ENCODE data around the gene SLC22A23. TPM values are rescaled to one million over a fixed set of nuclear protein-coding genes. Genes with fewer than 3 reads are reported as not detected.

The SLC22A23 gene
- total and polyA plus RNA-seq, 12 donors, result 2.3 to 18.5 (median 5.3) TPM

DNA sequence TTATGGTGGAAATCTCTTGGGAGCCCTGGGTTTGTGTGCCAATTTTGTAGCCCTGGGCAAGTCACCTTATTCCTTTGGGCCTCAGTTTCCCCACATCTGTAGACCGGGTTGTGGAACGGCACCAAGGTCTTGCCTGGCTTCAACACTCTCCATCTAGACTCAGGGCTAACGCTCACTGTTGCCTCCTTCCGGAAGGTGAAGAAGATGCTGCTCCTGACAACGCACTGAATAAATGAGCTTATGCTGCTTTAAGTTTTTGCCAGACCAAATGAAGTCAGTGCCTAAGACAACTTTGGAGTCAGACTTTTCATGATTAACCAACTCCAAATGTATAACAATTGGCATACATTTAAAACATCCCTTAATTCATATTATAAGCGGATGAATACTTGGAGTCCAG lies 145.0 kb downstream of the SLC22A23 start:
- no peaks in the 10 kb centered on the region for H3K4me1 ChIP-seq (replicated peaks in 1 of 2)
- DNase-seq, result no peak
- no peak overlapping the region for H3K27ac ChIP-seq
- WGBS, 4 donors, result 86 to 94% (median 90%) methylated on average over 6 of the region's 6 CpGs
- no peaks in the 10 kb centered on the region for H3K9me3 ChIP-seq (replicated peaks in 1 of 3)
- TF ChIP-seq, protein P1, sequence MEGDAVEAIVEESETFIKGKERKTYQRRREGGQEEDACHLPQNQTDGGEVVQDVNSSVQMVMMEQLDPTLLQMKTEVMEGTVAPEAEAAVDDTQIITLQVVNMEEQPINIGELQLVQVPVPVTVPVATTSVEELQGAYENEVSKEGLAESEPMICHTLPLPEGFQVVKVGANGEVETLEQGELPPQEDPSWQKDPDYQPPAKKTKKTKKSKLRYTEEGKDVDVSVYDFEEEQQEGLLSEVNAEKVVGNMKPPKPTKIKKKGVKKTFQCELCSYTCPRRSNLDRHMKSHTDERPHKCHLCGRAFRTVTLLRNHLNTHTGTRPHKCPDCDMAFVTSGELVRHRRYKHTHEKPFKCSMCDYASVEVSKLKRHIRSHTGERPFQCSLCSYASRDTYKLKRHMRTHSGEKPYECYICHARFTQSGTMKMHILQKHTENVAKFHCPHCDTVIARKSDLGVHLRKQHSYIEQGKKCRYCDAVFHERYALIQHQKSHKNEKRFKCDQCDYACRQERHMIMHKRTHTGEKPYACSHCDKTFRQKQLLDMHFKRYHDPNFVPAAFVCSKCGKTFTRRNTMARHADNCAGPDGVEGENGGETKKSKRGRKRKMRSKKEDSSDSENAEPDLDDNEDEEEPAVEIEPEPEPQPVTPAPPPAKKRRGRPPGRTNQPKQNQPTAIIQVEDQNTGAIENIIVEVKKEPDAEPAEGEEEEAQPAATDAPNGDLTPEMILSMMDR (IDR thresholded peaks at IDR 0.05), result no peak
- no peak for TF ChIP-seq POLR2A (IDR thresholded peaks at IDR 0.05)
- no peaks in the 10 kb centered on the region for H3K36me3 ChIP-seq (replicated peaks in 1 of 2)
- H3K4me3 ChIP-seq, result no peak overlapping the region
- H3K27me3 ChIP-seq, result no peaks in the 10 kb centered on the region
- intact Hi-C loops (cut with DNase I), result no loop called here

GRCh38 chr6:3310703-3311102 lies 146.1 kb downstream of the SLC22A23 start:
- H3K27me3 ChIP-seq, result no peaks in the 10 kb centered on the region
- H3K4me3 ChIP-seq, result no peak overlapping the region
- 89 to 93% (median 91%) methylated on average over 9 of the region's 9 CpGs for WGBS, 4 donors
- no peak for TF ChIP-seq POLR2A (IDR thresholded peaks at IDR 0.05)
- TF ChIP-seq, protein P1 (IDR thresholded peaks at IDR 0.05), result no peak
- H3K27ac ChIP-seq, result no peak overlapping the region
- intact Hi-C loops (cut with DNase I), result no loop called here
- no peak for DNase-seq
- H3K9me3 ChIP-seq (replicated peaks in 1 of 3), result no peaks in the 10 kb centered on the region
- H3K36me3 ChIP-seq (replicated peaks in 1 of 2), result no peaks in the 10 kb centered on the region
- no peaks in the 10 kb centered on the region for H3K4me1 ChIP-seq (replicated peaks in 1 of 2)

- intact Hi-C loops (cut with DNase I), result no loop called here
- H3K4me1 ChIP-seq (replicated peaks in 1 of 2), result no peaks in the 10 kb centered on the region
- 69 to 92% (median 82%) methylated on average over 6 of the region's 6 CpGs for WGBS, 4 donors
- TF ChIP-seq POLR2A (IDR thresholded peaks at IDR 0.05), result no peak
- TF ChIP-seq, protein P1 (IDR thresholded peaks at IDR 0.05), result no peak
- no peak overlapping the region for H3K4me3 ChIP-seq
- H3K27me3 ChIP-seq, result no peaks in the 10 kb centered on the region
- no peak overlapping the region for H3K27ac ChIP-seq
- no peaks in the 10 kb centered on the region for H3K9me3 ChIP-seq (replicated peaks in 1 of 3)
- H3K36me3 ChIP-seq (replicated peaks in 1 of 2), result no peaks in the 10 kb centered on the region
- DNase-seq, result no peak
Observed at GRCh38 chr6:3310051-3310448, 146.8 kb downstream of the SLC22A23 start.

GRCh38 chr6:3309391-3310050 lies 147.3 kb downstream of the SLC22A23 start:
- intact Hi-C loops (cut with DNase I), result no loop called here
- no peak for DNase-seq
- H3K36me3 ChIP-seq (replicated peaks in 1 of 2), result no peaks in the 10 kb centered on the region
- WGBS, 4 donors, result 87 to 93% (median 89%) methylated on average over 10 to 11 of the region's 11 CpGs
- TF ChIP-seq, protein P1 (IDR thresholded peaks at IDR 0.05), result no peak
- no peak for TF ChIP-seq POLR2A (IDR thresholded peaks at IDR 0.05)
- H3K4me1 ChIP-seq (replicated peaks in 1 of 2), result no peaks in the 10 kb centered on the region
- no peak overlapping the region for H3K27ac ChIP-seq
- H3K27me3 ChIP-seq, result no peaks in the 10 kb centered on the region
- no peak overlapping the region for H3K4me3 ChIP-seq
- no peaks in the 10 kb centered on the region for H3K9me3 ChIP-seq (replicated peaks in 1 of 3)

Data from adrenal gland (tissue), 12 donors.